GM12801 (cell line): ENCODE results near the gene GBP7.

Experiments
- CTCF ChIP-seq: IDR thresholded peaks from one replicate; pipeline ENCODE4 v1.5.1; 2011; ENCODE audit warnings: control low read depth; ENCODE audit not compliant: insufficient read length; ENCODE audit errors: extremely low read depth

The GBP7 gene

GRCh38 chr1:89143484-89143883 is 32.3 kb downstream of the GBP7 start:
- no peak for TF ChIP-seq CTCF

GRCh38 chr1:89142160-89142559 is 33.6 kb downstream of the GBP7 start:
- no peak for TF ChIP-seq CTCF

- no peak for TF ChIP-seq CTCF
These were observed 42.1 kb downstream of the GBP7 start for GRCh38 chr1:89133747-89134146.

- TF ChIP-seq CTCF: no peak
These were observed 45.1 kb downstream of the GBP7 start for GRCh38 chr1:89130716-89131115.

GRCh38 chr1:89129911-89130310 is 45.9 kb downstream of the GBP7 start:
- TF ChIP-seq CTCF: no peak

GRCh38 chr1:89125913-89126580 is 49.8 kb downstream of the GBP7 start, which contains the start of gene GBP2:
Gene GBP2, minus strand, starts transcription at chr1:89126114. Its CDS starts 4,148 bp downstream, at chr1:89121966.
- no peak for TF ChIP-seq CTCF

- no peak for TF ChIP-seq CTCF
These were observed 50.4 kb downstream of the GBP7 start for GRCh38 chr1:89125240-89125912.
